Muscle of leg (tissue), 11 donors: ENCODE results near the gene PHACTR1. TPM values are rescaled to one million over a fixed set of nuclear protein-coding genes. Genes with fewer than 3 reads are reported as not detected.
"Not testable (repeated sequence)": the region's sequence is repeated elsewhere in the genome, so short reads cannot be mapped to it uniquely, and the experiment has no call there.

Source experiments
- DNase-seq: peaks from one replicate; pipeline ENCODE4 v3.0.0; 2013
- H3K27ac ChIP-seq: one replicate; pipeline ENCODE4 v1.5.1; 2013; ENCODE audit warnings: mild to moderate bottlenecking, low read length, control low read depth
- H3K27me3 ChIP-seq: one replicate; pipeline ENCODE4 v1.6.1; 2013; ENCODE audit warnings: low read length; ENCODE audit not compliant: control insufficient read depth, insufficient read depth
- H3K36me3 ChIP-seq: one replicate; pipeline ENCODE4 v1.6.1; 2013; ENCODE audit warnings: low read length; ENCODE audit not compliant: control insufficient read depth, insufficient read depth
- H3K4me1 ChIP-seq: one replicate; pipeline ENCODE4 v1.6.1; 2013; ENCODE audit warnings: low read length; ENCODE audit not compliant: control insufficient read depth, insufficient read depth
- H3K4me3 ChIP-seq: one replicate; pipeline ENCODE4 v1.5.1; 2013; ENCODE audit warnings: low read length, control low read depth
- H3K9me3 ChIP-seq: replicated peaks from 2 replicates; pipeline ENCODE4 v1.6.1; 2013; ENCODE audit warnings: low read depth, low read length; ENCODE audit not compliant: control insufficient read depth
- WGBS: methylation state at CpG from one replicate; pipeline ENCODE4 v1.1.5; 2013; ENCODE audit warnings: missing lambda C conversion rate; ENCODE audit not compliant: insufficient coverage; 5-methylcytosine and 5-hydroxymethylcytosine counted together
- polyA plus RNA-seq, 8 donors: library from polyadenylated mRNA; unstranded; fragments of 120-200 nt; gene quantifications; one replicate each; pipeline versions ENCODE4 v1.2.1 to v1.2.3, GENCODE V29; 2013; ENCODE audit warnings: inconsistent platforms in 1 of 8, low replicate concordance in 1 of 8; ENCODE audit not compliant: insufficient read length in 8 of 8, insufficient read depth in 1 of 8
- total RNA-seq: library from RNA; stranded (reverse); fragments of 120-200 nt; gene quantifications from one replicate; pipeline ENCODE4 v1.2.4, GENCODE V29; 2013

The PHACTR1 gene
- total and polyA plus RNA-seq, 9 donors, result 3.8 to 9.4 (median 4.6) TPM

DNA sequence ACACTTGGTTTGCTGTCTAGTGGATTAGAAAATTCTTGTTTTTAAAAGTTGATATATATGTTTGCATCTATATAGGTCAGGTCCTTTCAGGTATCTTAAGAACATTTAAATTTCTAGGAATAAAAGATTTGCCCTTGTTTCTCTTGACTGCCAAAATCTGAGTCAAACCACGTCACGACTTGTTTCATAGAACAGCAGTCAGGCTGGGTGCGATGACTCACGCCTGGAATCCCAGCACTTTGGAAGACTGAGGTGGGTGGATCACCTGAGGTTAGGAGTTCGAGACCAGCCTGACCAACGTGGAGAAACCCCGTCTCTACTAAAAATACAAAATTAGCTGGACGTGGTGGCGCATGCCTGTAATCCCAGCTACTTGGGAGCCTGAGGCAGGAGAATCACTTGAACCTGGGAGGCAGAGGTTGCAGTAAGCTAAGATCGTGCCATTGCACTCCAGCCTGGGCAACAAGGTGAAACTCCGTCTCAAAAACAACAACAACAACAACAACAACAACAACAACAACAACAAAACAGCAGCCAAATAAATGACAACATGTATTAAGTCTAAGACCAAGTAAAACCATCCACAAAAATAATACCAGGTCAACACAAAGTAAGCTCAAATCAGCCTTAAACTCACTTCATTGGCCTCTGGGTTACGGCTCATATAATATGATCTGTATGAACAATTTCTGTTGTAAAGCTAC, 46.3 kb downstream of the PHACTR1 start:
- H3K4me3 ChIP-seq, DNase-seq, H3K36me3 ChIP-seq, H3K27me3 ChIP-seq, H3K9me3 ChIP-seq, H3K27ac ChIP-seq, H3K4me1 ChIP-seq: not testable (repeated sequence)
- 85% methylated on average over 4 of the region's 12 CpGs for WGBS

DNA sequence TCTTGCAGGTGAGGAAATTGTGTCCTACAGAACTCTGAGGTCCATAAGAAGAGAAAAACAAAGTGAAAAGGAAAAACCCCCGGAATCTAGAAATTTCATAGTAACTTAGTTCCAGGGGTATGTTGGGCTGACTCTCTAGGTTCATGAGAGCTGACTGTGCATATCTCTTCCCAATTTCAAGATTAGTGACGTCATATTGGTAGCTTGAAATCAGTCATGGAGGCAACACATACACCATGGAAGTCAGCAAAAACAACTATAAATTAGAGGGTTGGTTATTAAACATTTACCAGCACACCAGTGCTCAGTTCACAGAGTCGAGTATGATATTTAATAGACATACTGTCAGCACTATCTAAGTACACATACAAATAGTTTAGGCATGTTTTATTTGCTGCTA, 49.8 kb downstream of the PHACTR1 start:
- H3K9me3 ChIP-seq, result no peaks in the 10 kb centered on the region
- no peak for DNase-seq
- no CpG with 5 or more reads among the region's 3 CpGs for WGBS
- H3K36me3 ChIP-seq, result no peaks in the 10 kb centered on the region
- no peak overlapping the region for H3K27ac ChIP-seq
- H3K4me3 ChIP-seq, result no peak overlapping the region
- H3K27me3 ChIP-seq, result no peaks in the 10 kb centered on the region
- no peaks in the 10 kb centered on the region for H3K4me1 ChIP-seq

DNA sequence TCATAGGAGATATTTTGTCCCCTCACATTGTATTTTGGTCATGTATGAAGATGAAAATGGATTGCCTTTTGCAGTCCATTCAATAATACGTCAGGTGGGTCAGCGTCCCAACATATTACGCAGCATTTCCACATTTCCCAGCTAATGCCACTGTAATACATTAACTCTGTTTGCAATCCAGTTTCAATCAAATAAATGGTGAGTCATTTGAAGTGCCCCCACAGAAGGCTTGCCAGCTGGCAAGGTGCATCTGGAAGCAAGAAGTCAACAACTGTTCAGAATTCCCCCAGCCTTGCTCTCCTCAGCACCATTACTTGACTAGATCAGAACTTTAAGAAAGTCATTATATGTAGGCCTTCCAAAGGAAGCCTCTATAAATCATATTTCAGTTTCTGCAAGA, 50.4 kb downstream of the PHACTR1 start:
- Histone ChIP-seq H3K9me3 (no peaks in the 10 kb centered on the region), H3K36me3 (no peaks in the 10 kb centered on the region), H3K27me3 (no peaks in the 10 kb centered on the region), H3K27ac (no peak overlapping the region), H3K4me1 (no peaks in the 10 kb centered on the region), H3K4me3 (no peak overlapping the region)
- DNase-seq, result no peak
- WGBS, result 93% methylated on average over 3 of the region's 3 CpGs

DNA sequence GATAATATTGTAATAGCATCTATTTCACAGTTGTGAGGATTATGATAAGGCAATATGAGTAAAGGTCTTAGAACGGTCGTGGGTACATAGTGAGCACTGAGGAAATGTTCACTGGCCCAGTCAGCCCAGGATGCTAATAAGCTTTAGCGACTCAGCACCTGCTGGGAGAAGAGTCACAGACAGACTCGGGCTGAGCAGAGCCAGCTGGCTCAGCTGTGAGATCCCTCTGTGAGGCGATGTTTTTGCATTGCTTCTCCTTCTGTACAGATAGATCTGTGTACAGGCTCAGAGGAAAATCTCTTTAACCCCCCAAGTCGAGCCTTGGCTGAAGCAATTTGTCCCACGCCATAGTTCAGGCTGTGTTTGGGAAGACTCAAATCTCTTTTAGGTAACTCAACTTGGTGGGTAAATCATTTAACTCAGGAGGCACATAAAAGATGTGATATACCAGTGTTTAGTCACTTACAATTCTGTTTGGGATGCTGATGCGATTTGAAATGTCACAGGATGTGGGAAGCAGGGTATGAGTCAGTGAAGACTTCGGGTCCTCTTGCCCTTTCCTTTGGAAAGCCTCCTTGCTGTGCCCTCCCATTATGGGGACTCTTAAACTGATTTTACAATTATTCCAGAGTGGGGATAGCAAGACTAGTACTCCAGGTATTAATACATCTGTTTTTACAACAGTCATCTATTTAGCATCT, 53.1 kb downstream of the PHACTR1 start:
- WGBS, result 61% methylated on average over 5 of the region's 9 CpGs

DNA sequence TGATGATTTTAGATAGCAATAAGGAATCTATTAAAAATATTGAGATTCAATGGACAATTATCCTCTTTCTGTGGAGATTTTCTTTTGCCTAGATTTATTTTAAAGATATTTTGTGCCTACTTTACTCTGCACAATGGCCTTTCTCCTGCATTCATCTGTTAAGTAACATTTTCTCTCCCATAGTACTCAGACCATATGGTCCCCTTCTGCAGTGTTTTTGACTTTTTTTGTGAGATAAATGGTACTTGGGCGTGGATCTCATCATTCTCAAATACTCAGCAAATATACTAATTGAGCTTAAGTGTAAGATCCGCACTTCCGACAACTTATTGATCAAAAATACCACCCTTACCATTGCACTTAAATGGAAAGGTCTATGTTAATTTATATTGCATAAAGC, 55.8 kb downstream of the PHACTR1 start:
- Histone ChIP-seq H3K9me3 (no peaks in the 10 kb centered on the region), H3K4me1 (no peaks in the 10 kb centered on the region), H3K27ac (no peak overlapping the region), H3K4me3 (no peak overlapping the region), H3K36me3 (no peaks in the 10 kb centered on the region), H3K27me3 (no peaks in the 10 kb centered on the region)
- DNase-seq, result no peak
- no CpG with 5 or more reads among the region's 3 CpGs for WGBS

More for the DNA sequence above, 53.1 kb downstream of the PHACTR1 start:
- DNase-seq, result no peak
- no peak overlapping the region for H3K4me3 ChIP-seq
- no peaks in the 10 kb centered on the region for H3K27me3 ChIP-seq
- H3K9me3 ChIP-seq, result no peaks in the 10 kb centered on the region
- no peaks in the 10 kb centered on the region for H3K4me1 ChIP-seq
- no peaks in the 10 kb centered on the region for H3K36me3 ChIP-seq
- H3K27ac ChIP-seq, result no peak overlapping the region

DNA sequence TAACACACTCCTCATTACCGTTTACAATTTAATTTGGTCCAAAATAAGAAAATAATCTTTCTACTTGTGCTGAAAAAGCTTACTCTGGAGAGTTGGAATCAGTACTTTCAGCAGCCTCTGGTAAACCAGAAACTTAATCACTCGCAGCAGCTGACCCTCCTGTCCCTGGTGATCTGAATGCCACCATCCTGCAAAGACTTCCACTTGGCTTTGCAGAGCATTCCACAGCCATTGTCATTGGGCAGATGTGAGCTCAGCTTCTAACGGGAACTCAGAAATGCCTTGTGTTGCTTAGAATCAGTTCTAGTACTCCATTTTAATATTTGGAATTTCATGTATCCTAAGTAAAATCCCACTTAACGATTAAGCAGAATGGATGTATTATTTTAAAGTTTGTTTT, 59.7 kb downstream of the PHACTR1 start:
- 50% methylated on average over 1 of the region's 4 CpGs for WGBS
- H3K4me1 ChIP-seq, result no peaks in the 10 kb centered on the region
- DNase-seq, result no peak

DNA sequence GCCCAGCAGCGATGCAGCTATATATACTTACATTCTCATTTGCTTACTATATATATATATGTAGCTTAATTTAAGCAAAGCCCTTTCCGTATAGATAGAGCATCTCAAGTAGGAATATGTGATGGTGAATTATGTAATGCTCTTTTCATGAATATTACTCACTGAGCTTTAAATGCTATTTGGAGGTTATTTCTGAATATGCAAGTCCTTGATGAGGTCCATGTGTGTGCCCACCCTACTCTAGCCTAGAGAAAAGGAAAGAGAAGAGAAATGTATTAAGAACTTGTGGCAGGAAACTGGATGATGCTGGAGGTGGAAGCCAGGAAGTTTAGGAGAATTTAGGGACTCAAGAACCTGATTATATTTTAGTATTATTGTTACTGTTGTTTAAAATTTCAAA, 63.2 kb downstream of the PHACTR1 start:
- H3K27me3 ChIP-seq, result no peaks in the 10 kb centered on the region
- WGBS, result no CpG with 5 or more reads among the region's 2 CpGs
- DNase-seq, result no peak
- no peak overlapping the region for H3K4me3 ChIP-seq
- H3K4me1 ChIP-seq, result no peaks in the 10 kb centered on the region
- no peaks in the 10 kb centered on the region for H3K9me3 ChIP-seq
- H3K27ac ChIP-seq, result no peak overlapping the region
- H3K36me3 ChIP-seq, result no peaks in the 10 kb centered on the region

More for the DNA sequence above, 59.7 kb downstream of the PHACTR1 start:
- no peaks in the 10 kb centered on the region for H3K27me3 ChIP-seq
- no peak overlapping the region for H3K4me3 ChIP-seq
- H3K9me3 ChIP-seq, result no peaks in the 10 kb centered on the region
- H3K27ac ChIP-seq, result no peak overlapping the region
- no peaks in the 10 kb centered on the region for H3K36me3 ChIP-seq

DNA sequence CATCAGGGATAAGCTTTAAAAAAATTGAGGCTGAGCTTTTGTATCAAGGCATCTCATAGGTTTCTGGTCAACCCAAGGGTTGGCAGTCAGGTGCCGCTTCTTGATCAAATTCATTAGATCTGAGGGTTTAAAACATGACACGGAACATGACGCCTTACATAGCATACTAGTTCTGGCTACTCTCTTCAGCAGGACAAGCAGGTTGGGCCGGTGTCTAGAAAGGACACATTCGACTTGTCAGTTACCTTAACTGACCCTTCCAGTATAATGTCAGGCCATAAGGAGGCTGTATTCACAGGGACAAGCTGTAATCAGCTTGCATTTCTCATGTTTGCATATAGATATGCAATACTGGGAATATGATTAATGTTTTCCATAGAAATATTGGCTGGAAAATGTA, 65.6 kb downstream of the PHACTR1 start:
- Histone ChIP-seq H3K27ac (no peak overlapping the region), H3K9me3 (no peaks in the 10 kb centered on the region), H3K4me1 (no peaks in the 10 kb centered on the region), H3K4me3 (no peak overlapping the region), H3K27me3 (no peaks in the 10 kb centered on the region), H3K36me3 (no peaks in the 10 kb centered on the region)
- WGBS, result 88% methylated on average over 4 of the region's 5 CpGs
- DNase-seq, result no peak

DNA sequence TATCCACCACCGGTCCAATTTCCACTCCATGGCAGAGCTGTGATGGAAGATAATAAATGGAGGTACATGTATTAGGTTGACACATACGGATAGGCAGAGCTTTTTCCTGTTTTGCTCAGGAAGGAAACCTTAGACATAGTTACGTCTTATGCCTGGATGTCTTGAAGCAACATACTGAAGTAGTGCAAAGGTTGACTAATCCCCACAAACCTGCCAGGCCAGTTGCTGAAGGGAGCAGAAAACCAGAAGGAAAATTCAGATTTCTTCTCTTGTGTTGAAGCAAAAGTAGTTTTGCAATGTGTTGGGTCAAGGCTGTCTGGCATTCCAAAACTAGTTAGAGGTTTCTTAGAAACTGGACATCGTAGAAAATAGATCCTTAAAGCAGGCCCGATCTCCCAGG, 68.7 kb downstream of the PHACTR1 start:
- Histone ChIP-seq H3K27ac (no peak overlapping the region), H3K36me3 (no peaks in the 10 kb centered on the region), H3K9me3 (no peaks in the 10 kb centered on the region), H3K27me3 (no peaks in the 10 kb centered on the region), H3K4me3 (no peak overlapping the region), H3K4me1 (no peaks in the 10 kb centered on the region)
- WGBS, result 100% methylated on average over 1 of the region's 5 CpGs
- no peak for DNase-seq

DNA sequence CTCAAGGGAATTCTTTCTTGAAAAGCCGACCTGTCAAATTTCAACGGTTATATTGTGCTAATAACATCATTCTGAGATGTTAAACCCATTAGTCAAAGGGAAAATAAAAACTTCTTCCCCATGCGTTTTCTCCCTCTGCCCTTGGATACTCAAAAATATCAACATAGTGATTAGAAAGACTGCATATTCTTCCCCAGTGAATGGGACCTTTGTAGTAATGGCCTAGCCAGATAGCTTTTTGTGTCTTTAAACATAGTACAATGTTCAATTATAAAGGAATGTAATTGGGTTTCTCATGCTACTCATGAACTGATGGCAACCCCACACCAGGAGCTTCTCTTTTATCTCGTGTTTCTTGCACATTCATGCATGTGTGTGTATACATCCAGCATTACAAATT, 69.4 kb downstream of the PHACTR1 start:
- Histone ChIP-seq H3K36me3 (no peaks in the 10 kb centered on the region), H3K4me1 (no peaks in the 10 kb centered on the region), H3K27ac (no peak overlapping the region), H3K9me3 (no peaks in the 10 kb centered on the region), H3K4me3 (no peak overlapping the region), H3K27me3 (no peaks in the 10 kb centered on the region)
- no peak for DNase-seq
- no CpG with 5 or more reads among the region's 4 CpGs for WGBS
